CD4-positive, alpha-beta T cell (primary cell): ENCODE results near the gene TMEM183A. TPM values are rescaled to one million over a fixed set of nuclear protein-coding genes. Genes with fewer than 3 reads are reported as not detected.

ENCODE experiments used
- ATAC-seq: fragments of 200-7000 bp; cut with Tn5 transposase; one replicate; pipeline ENCODE4 v1.10.0; 2022; ENCODE audit warnings: mild to moderate bottlenecking; ENCODE audit not compliant: poor library complexity
- CTCF ChIA-PET: fragments of 350-600 bp; sonication (Branson Sonifier 250); formaldehyde crosslinking; loops from one replicate; lab custom pipeline; 2021; ENCODE audit warnings: antibody characterized with exemption, inconsistent platforms; lab: Charles Lee
- POLR2A ChIA-PET: fragments of 350-600 bp; sonication (Branson Sonifier 250); formaldehyde crosslinking; loops from one replicate; lab custom pipeline; 2021; ENCODE audit warnings: antibody characterized with exemption, inconsistent platforms; lab: Charles Lee
- DNase-seq, 14 experiments: peaks; one replicate each; pipeline ENCODE4 v3.0.0-alpha.2; 2013 to 2020; ENCODE audit warnings: mixed read lengths in 2 of 14
- H3K27ac ChIP-seq, 2 donors: one replicate each; pipeline versions ENCODE4 v1.5.1 to v1.7.0; 2013; ENCODE audit warnings: low read length in 2 of 2, low read depth in 1 of 2, mild to moderate bottlenecking in 1 of 2
- H3K27me3 ChIP-seq, 2 experiments: 1 replicate in 1 of 2; 2 replicates in 1 of 2; pipeline versions ENCODE4 v1.6.1 to v1.7.0; 2013; ENCODE audit warnings: low read length in 2 of 2, control low read depth in 1 of 2, mild to moderate bottlenecking in 1 of 2, moderate library complexity in 1 of 2; ENCODE audit not compliant: insufficient read depth in 2 of 2, control insufficient read depth in 1 of 2
- H3K36me3 ChIP-seq: one replicate; pipeline ENCODE4 v1.6.1; 2013; ENCODE audit warnings: low read length, control low read depth; ENCODE audit not compliant: insufficient read depth
- H3K4me1 ChIP-seq: one replicate; pipeline ENCODE4 v1.6.1; 2013; ENCODE audit warnings: low read length, control low read depth; ENCODE audit not compliant: insufficient read depth
- H3K4me3 ChIP-seq: one replicate; pipeline ENCODE4 v1.5.1; 2013; ENCODE audit warnings: mild to moderate bottlenecking, low read length, moderate library complexity
- H3K9me3 ChIP-seq, 2 experiments: 1 replicate in 1 of 2; 2 replicates in 1 of 2; pipeline versions ENCODE4 v1.6.1 to v1.7.0; 2013; ENCODE audit warnings: low read length in 2 of 2, mild to moderate bottlenecking in 2 of 2, control low read depth in 1 of 2, moderate library complexity in 1 of 2; ENCODE audit not compliant: control insufficient read depth in 1 of 2, insufficient read depth in 1 of 2
- H3K27ac Mint-ChIP-seq: one replicate; pipeline ENCODE4 v1.8.0; 2020; ENCODE audit warnings: mixed read lengths
- H3K27me3 Mint-ChIP-seq: one replicate; pipeline ENCODE4 v1.8.0; 2021; ENCODE audit warnings: mixed read lengths
- H3K36me3 Mint-ChIP-seq: one replicate; pipeline ENCODE4 v1.8.0; 2021; ENCODE audit warnings: low read depth, mixed read lengths
- H3K4me1 Mint-ChIP-seq: one replicate; pipeline ENCODE4 v1.8.0; 2021; ENCODE audit warnings: low read depth, mixed read lengths
- H3K4me3 Mint-ChIP-seq: one replicate; pipeline ENCODE4 v1.8.0; 2020; ENCODE audit warnings: mild to moderate bottlenecking, mixed read lengths
- H3K9me3 Mint-ChIP-seq: one replicate; pipeline ENCODE4 v1.8.0; 2020; ENCODE audit warnings: mixed read lengths
- intact Hi-C, 2 experiments: fragments of 100-400 bp; cut with DNase I in 1 of 2; cut with micrococcal nuclease in 1 of 2; formaldehyde crosslinking; loops; one replicate each; pipeline versions ENCODE4 v1.15.1 to v1.9.0; 2023 to 2025; cut with DNase I, micrococcal nuclease
- total RNA-seq, 174 experiments: library from RNA in 2 of 174; stranded (reverse) in 2 of 174; gene quantifications; one replicate each; pipeline ENCODE4 v1.2.3 and lab custom pipeline; 2021 to 2026
- TF ChIP-seq, protein P1 (sequence below): fragments of 200-600 bp; IDR thresholded peaks from one replicate; pipeline ENCODE4 v1.8.0; 2022; ENCODE audit warnings: antibody characterized with exemption, mild to moderate bottlenecking

The TMEM183A gene
- total RNA-seq, 2 experiments from 2014 or later = 187 to 194 TPM

DNA sequence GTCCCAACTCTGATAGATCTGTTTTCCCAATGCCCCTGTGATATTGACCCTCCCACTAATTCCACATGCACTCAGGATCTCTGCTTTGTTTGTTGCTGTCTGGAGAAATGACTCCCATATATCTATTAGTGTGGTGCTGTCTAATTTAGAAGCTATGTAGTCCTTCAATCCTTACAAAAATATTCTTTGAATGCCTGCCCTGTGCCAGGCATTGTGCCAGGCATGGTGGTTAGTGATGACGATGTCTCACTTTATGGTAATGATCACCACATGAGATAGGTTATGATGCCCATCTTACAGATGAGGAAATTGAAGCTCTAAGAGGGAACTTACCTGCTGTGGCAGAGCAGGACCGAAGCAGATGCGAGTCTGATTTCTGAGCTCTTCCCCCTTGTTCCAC is 65.7 kb downstream of the TMEM183A start:
- Mint-ChIP-seq H3K4me3 (no peak overlapping the region), H3K27me3 (peaks cover 37% of the 10 kb centered on the region), H3K4me1 (no peaks in the 10 kb centered on the region), H3K27ac (no peak overlapping the region), H3K9me3 (no peaks in the 10 kb centered on the region), H3K36me3 (no peaks in the 10 kb centered on the region)
- H3K4me1 ChIP-seq = peaks cover 11% of the 10 kb centered on the region
- ATAC-seq (no peak), DNase-seq (no peak)
- H3K36me3 ChIP-seq = no peaks in the 10 kb centered on the region
- CTCF ChIA-PET = no interaction called here
- no peak overlapping the region for H3K4me3 ChIP-seq
- H3K27ac ChIP-seq = no peak overlapping the region
- peaks cover 28 to 42% of the 10 kb centered on the region in 2 experiments for H3K27me3 ChIP-seq
- no peaks in the 10 kb centered on the region for H3K9me3 ChIP-seq
- intact Hi-C loops = no loop called here
- TF ChIP-seq, protein P1, sequence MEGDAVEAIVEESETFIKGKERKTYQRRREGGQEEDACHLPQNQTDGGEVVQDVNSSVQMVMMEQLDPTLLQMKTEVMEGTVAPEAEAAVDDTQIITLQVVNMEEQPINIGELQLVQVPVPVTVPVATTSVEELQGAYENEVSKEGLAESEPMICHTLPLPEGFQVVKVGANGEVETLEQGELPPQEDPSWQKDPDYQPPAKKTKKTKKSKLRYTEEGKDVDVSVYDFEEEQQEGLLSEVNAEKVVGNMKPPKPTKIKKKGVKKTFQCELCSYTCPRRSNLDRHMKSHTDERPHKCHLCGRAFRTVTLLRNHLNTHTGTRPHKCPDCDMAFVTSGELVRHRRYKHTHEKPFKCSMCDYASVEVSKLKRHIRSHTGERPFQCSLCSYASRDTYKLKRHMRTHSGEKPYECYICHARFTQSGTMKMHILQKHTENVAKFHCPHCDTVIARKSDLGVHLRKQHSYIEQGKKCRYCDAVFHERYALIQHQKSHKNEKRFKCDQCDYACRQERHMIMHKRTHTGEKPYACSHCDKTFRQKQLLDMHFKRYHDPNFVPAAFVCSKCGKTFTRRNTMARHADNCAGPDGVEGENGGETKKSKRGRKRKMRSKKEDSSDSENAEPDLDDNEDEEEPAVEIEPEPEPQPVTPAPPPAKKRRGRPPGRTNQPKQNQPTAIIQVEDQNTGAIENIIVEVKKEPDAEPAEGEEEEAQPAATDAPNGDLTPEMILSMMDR = no peak
- POLR2A ChIA-PET = no interaction called here

DNA sequence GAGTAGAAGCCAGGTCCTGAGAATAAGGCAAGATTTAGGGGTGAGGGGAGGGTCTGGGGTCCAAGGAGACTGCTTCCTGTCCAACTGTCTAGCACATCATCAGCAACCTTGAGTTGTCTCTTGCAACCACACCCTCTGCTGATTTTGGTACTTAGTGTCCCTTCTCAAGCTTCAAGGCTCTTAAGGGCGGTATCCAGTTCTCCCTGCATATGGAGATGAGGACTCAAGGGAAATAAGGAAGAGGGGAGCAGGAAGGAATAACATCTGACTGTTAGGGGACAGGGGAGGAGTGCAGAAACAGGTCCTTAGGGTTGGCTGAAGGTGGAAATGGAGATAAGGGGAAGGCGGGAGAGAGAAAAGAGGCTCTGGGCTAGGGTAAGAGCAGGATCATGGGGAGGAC is 66.3 kb downstream of the TMEM183A start:
- DNase-seq (no peak), ATAC-seq (no peak)
- Mint-ChIP-seq H3K36me3 (no peaks in the 10 kb centered on the region), H3K4me3 (no peak overlapping the region), H3K9me3 (no peaks in the 10 kb centered on the region), H3K27ac (no peak overlapping the region), H3K4me1 (no peaks in the 10 kb centered on the region), H3K27me3 (peaks cover 42% of the 10 kb centered on the region)
- TF ChIP-seq, protein P1 = no peak
- intact Hi-C loops = no loop called here
- Histone ChIP-seq H3K9me3 (no peaks in the 10 kb centered on the region), H3K4me3 (no peak overlapping the region), H3K27ac (no peak overlapping the region), H3K36me3 (no peaks in the 10 kb centered on the region), H3K4me1 (peaks cover 11% of the 10 kb centered on the region), H3K27me3 (peaks cover 28 to 47% of the 10 kb centered on the region in 2 experiments)
- CTCF ChIA-PET = no interaction called here
- POLR2A ChIA-PET = no interaction called here

Other genes starting within 250 kb of the TMEM183A start
- gene KDM5B, start 199.0 kb upstream of the TMEM183A start, total RNA-seq = 10 to 100 TPM; 74.7 to 84.7 TPM
- 1 to 10 TPM in 1 of 2 experiments, under 1 TPM in 1; 0.91 to 1.3 TPM for gene PCAT6, start 196.4 kb upstream of the TMEM183A start, total RNA-seq
- 1 to 10 TPM; 9.1 to 9.2 TPM for gene RABIF, start 118.2 kb upstream of the TMEM183A start, total RNA-seq
- 10 to 100 TPM; 18.5 to 18.6 TPM for gene KLHL12, start 80.1 kb upstream of the TMEM183A start, total RNA-seq
- 10 to 100 TPM; 91.5 to 95.6 TPM for gene ADIPOR1, start 49.1 kb upstream of the TMEM183A start, total RNA-seq
- 10 to 100 TPM; 42.1 to 47.4 TPM for gene CYB5R1, start 40.1 kb upstream of the TMEM183A start, total RNA-seq
- gene PPFIA4, start 19.1 kb downstream of the TMEM183A start, total RNA-seq = under 1 TPM; 0.93 to 0.98 TPM
- not detected for gene MYOG, start 78.6 kb downstream of the TMEM183A start, total RNA-seq
- not detected for gene ADORA1, start 120.4 kb downstream of the TMEM183A start, total RNA-seq
- not detected for gene MYBPH, start 168.5 kb downstream of the TMEM183A start, total RNA-seq
- not detected for gene CHI3L1, start 179.3 kb downstream of the TMEM183A start, total RNA-seq
- 1 to 10 TPM in 1 of 2 experiments, under 1 TPM in 1; 0.58 to 1.1 TPM for gene CHIT1, start 222.3 kb downstream of the TMEM183A start, total RNA-seq